ENCODE data around the gene THBS2. TPM values are rescaled to one million over a fixed set of nuclear protein-coding genes. Genes with fewer than 3 reads are reported as not detected.
"Not testable (repeated sequence)": the region's sequence is repeated elsewhere in the genome, so short reads cannot be mapped to it uniquely, and the experiment has no call there.

THBS2 gene
- total RNA-seq, 1 donor, result 519 TPM

- DNase-seq (ENCODE audit: low read depth), result no peak
- no peak for TF ChIP-seq CTCF (IDR thresholded peaks at IDR 0.05; ENCODE audit: insufficient read depth, low read length)
- H3K4me3 ChIP-seq (ENCODE audit: low read depth, low read length), result no peak overlapping the region
Observed at GRCh38 chr6:169184419-169184818, 69.2 kb downstream of the THBS2 start.

- no peak overlapping the region for H3K4me3 ChIP-seq (ENCODE audit: low read depth, low read length)
- no peak for DNase-seq (ENCODE audit: low read depth)
- TF ChIP-seq CTCF (IDR thresholded peaks at IDR 0.05; ENCODE audit: insufficient read depth, low read length), result no peak
Observed at GRCh38 chr6:169183233-169183632, 70.4 kb downstream of the THBS2 start.

- H3K4me3 ChIP-seq (ENCODE audit: low read depth, low read length); DNase-seq (ENCODE audit: low read depth): not testable (repeated sequence)
Observed at GRCh38 chr6:169179831-169180230, 73.8 kb downstream of the THBS2 start.

DNA sequence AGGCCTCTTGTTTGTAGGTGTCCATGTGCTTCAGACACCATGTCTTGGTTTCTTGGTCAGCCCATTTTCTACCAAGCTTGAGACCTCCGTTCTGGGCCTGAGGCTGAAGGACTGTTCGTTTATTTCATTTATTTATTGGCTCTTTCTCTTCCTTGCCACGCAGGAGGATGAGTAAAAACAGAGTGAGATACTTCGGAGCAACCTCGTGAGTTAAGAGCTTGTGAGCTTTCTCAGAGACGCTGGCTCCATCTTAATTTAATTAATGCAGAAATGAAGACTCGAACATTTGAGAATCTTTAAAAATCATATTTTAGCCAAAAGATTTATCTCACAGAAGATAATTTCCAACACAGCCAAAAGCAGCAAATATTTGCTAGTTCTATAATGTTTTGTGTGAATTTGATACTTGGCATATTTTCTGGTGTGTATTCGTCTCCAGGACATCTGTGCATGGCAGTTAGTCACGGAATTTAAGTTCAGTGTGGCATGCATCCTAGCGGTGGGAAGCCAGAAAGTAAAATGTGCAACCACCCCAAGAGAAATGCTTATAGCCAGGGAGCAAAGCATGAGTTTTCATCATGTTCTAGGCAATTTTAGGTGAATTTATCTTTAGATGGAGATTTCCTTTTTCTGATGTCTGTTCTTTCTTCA, 76.0 kb downstream of the THBS2 start:
- no peak for DNase-seq (ENCODE audit: low read depth)

DNA sequence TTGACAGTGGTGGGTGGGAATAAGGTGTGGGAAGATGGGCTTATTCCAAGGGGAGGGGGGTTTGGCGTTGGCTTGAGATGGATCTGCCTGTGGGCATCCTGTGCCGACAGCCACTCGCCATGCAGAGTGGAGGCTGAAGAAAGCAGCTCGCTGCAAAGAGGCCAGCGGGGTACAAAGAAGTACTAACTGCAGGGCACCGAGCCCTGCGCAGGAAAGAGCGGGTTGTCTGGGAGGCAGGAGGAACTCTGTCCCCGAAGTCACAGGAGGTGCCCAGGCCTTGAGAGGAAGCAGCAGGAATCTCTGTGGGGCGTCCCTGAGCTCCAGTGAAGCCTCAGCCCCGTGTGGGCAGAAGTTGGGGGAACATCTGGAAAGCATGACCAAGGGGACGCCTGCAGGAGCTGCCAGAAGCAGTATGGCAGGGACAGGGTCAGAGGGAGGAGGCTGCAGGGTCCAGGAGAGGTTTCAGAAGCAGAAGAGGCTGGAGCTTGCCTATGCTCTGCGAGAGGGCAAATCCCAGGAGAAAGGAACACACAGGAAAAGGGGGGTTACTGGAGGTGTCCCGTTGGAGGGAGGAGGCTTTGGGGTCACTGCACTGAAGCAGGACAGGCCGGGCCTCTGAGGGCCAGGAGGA, 77.2 kb downstream of the THBS2 start:
- no peak for TF ChIP-seq CTCF (IDR thresholded peaks at IDR 0.05; ENCODE audit: insufficient read depth, low read length)
- no peak for DNase-seq (ENCODE audit: low read depth)
- H3K4me3 ChIP-seq (ENCODE audit: low read depth, low read length), result no peak overlapping the region

More for the DNA sequence above, 76.0 kb downstream of the THBS2 start:
- peak; percentile 13 for TF ChIP-seq CTCF (IDR thresholded peaks at IDR 0.05; ENCODE audit: insufficient read depth, low read length)
- no peak overlapping the region for H3K4me3 ChIP-seq (ENCODE audit: low read depth, low read length)

DNA sequence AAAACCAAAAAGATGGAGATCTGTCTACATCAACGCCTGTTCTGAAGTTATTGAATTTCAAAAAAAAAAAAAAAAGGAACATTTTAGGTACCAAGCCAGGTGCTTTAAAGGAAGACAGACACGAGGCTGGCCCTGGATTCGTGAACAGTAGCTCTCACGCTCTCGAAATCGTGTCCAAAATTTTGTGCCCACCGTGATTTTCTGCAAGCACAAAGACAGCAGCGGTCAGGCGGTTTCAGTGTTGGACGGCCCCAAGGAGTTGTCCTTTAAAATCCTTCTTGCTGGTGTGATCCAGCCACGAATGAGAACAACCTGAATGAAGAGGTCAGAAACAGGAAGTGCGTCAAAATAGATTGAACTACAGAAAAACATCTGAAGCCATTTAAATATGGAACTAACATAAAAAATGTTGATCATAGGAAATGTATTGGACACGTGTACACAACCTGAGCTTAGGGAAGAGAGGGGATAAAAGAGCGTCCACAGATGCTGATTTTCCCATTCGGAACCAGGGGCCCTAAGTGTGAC, 78.2 kb downstream of the THBS2 start:
- DNase-seq (ENCODE audit: low read depth), result no peak
- TF ChIP-seq CTCF (IDR thresholded peaks at IDR 0.05; ENCODE audit: insufficient read depth, low read length), result no peak
- H3K4me3 ChIP-seq (ENCODE audit: low read depth, low read length), result no peak overlapping the region

- H3K4me3 ChIP-seq (ENCODE audit: low read depth, low read length), result no peak overlapping the region
- no peak for TF ChIP-seq CTCF (IDR thresholded peaks at IDR 0.05; ENCODE audit: insufficient read depth, low read length)
- no peak for DNase-seq (ENCODE audit: low read depth)
Observed at GRCh38 chr6:169174516-169175359, 78.9 kb downstream of the THBS2 start.
